ENCODE results near the gene TMEM184B. TPM values are rescaled to one million over a fixed set of nuclear protein-coding genes. Genes with fewer than 3 reads are reported as not detected.
A peak's percentile ranks its signal among the peaks of the same experiment; 100 is the strongest.

TMEM184B gene
- total RNA-seq, 1 experiment from 2014 or later = 89.7 TPM

DNA sequence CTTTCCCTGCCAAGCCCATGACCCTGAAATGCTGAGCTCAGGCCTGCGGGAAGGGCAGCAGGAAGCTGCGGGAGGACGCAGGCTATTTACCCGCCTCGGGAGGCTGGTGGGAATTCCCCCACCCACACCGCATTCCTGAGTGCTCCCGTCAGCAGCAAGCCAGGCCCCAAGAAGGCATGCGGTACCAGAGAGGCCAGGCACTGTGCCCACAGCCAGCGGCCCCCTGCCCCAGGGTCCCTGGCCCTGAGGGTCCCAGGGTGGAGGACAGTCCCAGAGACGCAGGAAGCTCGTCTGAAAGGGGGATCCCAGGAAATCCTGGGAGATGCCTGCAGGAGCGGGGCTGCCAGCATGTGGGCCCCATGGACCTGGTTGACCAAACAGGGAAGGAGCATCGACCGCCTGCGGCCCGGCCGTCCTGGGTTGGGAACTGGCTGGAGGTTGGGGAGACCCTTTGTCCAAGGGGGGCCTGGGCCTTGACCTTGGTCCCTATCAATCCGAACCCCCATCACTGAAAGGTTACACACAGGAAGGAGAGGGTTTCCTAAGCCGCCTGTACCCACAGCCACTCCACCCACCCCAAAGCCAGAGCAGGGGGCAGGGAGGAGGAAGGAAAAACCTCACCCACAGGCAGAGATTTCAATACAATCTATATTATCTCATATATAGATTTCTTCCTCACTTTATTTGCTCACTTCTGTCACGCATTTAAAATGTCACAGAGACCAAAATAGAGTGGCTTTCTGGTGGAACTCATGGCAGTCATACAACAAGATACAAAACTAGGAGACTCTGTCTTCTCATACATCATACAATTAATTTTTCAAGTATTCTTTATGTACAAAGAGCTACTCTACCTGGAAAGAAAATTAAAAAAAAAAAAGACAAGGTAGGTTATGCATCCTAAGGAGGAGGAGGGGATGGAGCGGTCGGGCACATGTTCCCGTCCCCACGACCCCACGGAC is 53.9 kb downstream of the TMEM184B start:
- H3K36me3 Mint-ChIP-seq = peaks cover 5% of the 10 kb centered on the region
- ChIA-PET CTCF (interaction anchor here (0.5 to 2.6 kb wide), 13 partner anchors 12 to 351 kb away, joined by 3 to 9 read pairs (median 4); partner anchors contain the start of genes DMC1 and MAFF), POLR2A (interaction anchor here (0.8 to 1.0 kb wide), 2 partner anchors 17 to 37 kb away, joined by 4 to 5 read pairs; partner anchors contain the start of gene MAFF)
- H3K27ac Mint-ChIP-seq = peak overlapping the region; percentile 84; the same call in 1 of the 2 replicates
- ATAC-seq (peak; percentile 56), DNase-seq (ENCODE audit: low spot score) (peak; percentile 73)
- TF ChIP-seq GABPB1 (CRISPR knock-in tag; IDR thresholded peaks at IDR 0.05) = peak; percentile 65; the same call in 1 of the 2 replicates
- TF ChIP-seq SP1 (CRISPR knock-in tag; conservative IDR thresholded peaks at IDR 0.05) = peak; percentile 65
- no peak for TF ChIP-seq ZNF416 (CRISPR knock-in tag; IDR thresholded peaks at IDR 0.05)
- TF ChIP-seq, protein P1, sequence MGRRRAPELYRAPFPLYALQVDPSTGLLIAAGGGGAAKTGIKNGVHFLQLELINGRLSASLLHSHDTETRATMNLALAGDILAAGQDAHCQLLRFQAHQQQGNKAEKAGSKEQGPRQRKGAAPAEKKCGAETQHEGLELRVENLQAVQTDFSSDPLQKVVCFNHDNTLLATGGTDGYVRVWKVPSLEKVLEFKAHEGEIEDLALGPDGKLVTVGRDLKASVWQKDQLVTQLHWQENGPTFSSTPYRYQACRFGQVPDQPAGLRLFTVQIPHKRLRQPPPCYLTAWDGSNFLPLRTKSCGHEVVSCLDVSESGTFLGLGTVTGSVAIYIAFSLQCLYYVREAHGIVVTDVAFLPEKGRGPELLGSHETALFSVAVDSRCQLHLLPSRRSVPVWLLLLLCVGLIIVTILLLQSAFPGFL (CRISPR knock-in tag; IDR thresholded peaks at IDR 0.05; ENCODE audit: borderline replicate concordance) = no peak
- TF ChIP-seq FOXP1 (CRISPR knock-in tag; IDR thresholded peaks at IDR 0.05; ENCODE audit: borderline replicate concordance) = peak; percentile 71; the same call in 1 of the 2 replicates
- TF ChIP-seq, protein P2, sequence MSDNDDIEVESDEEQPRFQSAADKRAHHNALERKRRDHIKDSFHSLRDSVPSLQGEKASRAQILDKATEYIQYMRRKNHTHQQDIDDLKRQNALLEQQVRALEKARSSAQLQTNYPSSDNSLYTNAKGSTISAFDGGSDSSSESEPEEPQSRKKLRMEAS (CRISPR knock-in tag; IDR thresholded peaks at IDR 0.05) = 0 out of 2 replicates have a peak, but pooled peaks have one; percentile 22
- TF ChIP-seq MYBL2 (CRISPR knock-in tag; IDR thresholded peaks at IDR 0.05) = peak; percentile 62; the same call in 1 of the 2 replicates
- TF ChIP-seq, protein P3, sequence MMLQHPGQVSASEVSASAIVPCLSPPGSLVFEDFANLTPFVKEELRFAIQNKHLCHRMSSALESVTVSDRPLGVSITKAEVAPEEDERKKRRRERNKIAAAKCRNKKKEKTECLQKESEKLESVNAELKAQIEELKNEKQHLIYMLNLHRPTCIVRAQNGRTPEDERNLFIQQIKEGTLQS (CRISPR knock-in tag; conservative IDR thresholded peaks at IDR 0.05) = 0 out of 2 replicates have a peak, but pooled peaks have one; percentile 18
- TF ChIP-seq FOXK1 (CRISPR knock-in tag; IDR thresholded peaks at IDR 0.05) = 0 out of 2 replicates have a peak, but pooled peaks have one; percentile 10
- TF ChIP-seq, protein P4, sequence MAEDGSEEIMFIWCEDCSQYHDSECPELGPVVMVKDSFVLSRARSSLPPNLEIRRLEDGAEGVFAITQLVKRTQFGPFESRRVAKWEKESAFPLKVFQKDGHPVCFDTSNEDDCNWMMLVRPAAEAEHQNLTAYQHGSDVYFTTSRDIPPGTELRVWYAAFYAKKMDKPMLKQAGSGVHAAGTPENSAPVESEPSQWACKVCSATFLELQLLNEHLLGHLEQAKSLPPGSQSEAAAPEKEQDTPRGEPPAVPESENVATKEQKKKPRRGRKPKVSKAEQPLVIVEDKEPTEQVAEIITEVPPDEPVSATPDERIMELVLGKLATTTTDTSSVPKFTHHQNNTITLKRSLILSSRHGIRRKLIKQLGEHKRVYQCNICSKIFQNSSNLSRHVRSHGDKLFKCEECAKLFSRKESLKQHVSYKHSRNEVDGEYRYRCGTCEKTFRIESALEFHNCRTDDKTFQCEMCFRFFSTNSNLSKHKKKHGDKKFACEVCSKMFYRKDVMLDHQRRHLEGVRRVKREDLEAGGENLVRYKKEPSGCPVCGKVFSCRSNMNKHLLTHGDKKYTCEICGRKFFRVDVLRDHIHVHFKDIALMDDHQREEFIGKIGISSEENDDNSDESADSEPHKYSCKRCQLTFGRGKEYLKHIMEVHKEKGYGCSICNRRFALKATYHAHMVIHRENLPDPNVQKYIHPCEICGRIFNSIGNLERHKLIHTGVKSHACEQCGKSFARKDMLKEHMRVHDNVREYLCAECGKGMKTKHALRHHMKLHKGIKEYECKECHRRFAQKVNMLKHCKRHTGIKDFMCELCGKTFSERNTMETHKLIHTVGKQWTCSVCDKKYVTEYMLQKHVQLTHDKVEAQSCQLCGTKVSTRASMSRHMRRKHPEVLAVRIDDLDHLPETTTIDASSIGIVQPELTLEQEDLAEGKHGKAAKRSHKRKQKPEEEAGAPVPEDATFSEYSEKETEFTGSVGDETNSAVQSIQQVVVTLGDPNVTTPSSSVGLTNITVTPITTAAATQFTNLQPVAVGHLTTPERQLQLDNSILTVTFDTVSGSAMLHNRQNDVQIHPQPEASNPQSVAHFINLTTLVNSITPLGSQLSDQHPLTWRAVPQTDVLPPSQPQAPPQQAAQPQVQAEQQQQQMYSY (CRISPR knock-in tag; IDR thresholded peaks at IDR 0.05) = peak; percentile 56; the same call in 1 of the 2 replicates
- peak; percentile 67; the same call in 1 of the 2 replicates for TF ChIP-seq TEAD4 (CRISPR knock-in tag; IDR thresholded peaks at IDR 0.05)
- TF ChIP-seq TEAD1 (CRISPR knock-in tag; IDR thresholded peaks at IDR 0.05) = peak; percentile 67; the same call in 1 of the 2 replicates
- TF ChIP-seq SMAD3 (CRISPR knock-in tag; IDR thresholded peaks at IDR 0.05; ENCODE audit: borderline replicate concordance) = no peak
- TF ChIP-seq, protein P5, sequence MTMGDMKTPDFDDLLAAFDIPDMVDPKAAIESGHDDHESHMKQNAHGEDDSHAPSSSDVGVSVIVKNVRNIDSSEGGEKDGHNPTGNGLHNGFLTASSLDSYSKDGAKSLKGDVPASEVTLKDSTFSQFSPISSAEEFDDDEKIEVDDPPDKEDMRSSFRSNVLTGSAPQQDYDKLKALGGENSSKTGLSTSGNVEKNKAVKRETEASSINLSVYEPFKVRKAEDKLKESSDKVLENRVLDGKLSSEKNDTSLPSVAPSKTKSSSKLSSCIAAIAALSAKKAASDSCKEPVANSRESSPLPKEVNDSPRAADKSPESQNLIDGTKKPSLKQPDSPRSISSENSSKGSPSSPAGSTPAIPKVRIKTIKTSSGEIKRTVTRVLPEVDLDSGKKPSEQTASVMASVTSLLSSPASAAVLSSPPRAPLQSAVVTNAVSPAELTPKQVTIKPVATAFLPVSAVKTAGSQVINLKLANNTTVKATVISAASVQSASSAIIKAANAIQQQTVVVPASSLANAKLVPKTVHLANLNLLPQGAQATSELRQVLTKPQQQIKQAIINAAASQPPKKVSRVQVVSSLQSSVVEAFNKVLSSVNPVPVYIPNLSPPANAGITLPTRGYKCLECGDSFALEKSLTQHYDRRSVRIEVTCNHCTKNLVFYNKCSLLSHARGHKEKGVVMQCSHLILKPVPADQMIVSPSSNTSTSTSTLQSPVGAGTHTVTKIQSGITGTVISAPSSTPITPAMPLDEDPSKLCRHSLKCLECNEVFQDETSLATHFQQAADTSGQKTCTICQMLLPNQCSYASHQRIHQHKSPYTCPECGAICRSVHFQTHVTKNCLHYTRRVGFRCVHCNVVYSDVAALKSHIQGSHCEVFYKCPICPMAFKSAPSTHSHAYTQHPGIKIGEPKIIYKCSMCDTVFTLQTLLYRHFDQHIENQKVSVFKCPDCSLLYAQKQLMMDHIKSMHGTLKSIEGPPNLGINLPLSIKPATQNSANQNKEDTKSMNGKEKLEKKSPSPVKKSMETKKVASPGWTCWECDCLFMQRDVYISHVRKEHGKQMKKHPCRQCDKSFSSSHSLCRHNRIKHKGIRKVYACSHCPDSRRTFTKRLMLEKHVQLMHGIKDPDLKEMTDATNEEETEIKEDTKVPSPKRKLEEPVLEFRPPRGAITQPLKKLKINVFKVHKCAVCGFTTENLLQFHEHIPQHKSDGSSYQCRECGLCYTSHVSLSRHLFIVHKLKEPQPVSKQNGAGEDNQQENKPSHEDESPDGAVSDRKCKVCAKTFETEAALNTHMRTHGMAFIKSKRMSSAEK (CRISPR knock-in tag; IDR thresholded peaks at IDR 0.05; ENCODE audit: borderline replicate concordance) = 0 out of 2 replicates have a peak, but pooled peaks have one; percentile 72
- peak; percentile 83 for TF ChIP-seq ZNF263 (CRISPR knock-in tag; IDR thresholded peaks at IDR 0.05; ENCODE audit: low read depth)
- no peak for TF ChIP-seq NFATC4 (CRISPR knock-in tag; IDR thresholded peaks at IDR 0.05)
- no peak for TF ChIP-seq RORB (CRISPR knock-in tag; IDR thresholded peaks at IDR 0.05)
- TF ChIP-seq ZNF138 (CRISPR knock-in tag; conservative IDR thresholded peaks at IDR 0.05) = no peak
- TF ChIP-seq JUN (CRISPR knock-in tag; IDR thresholded peaks at IDR 0.05) = peak; percentile 67; the same call in 1 of the 2 replicates
- no peak for TF ChIP-seq NFYB (CRISPR knock-in tag; conservative IDR thresholded peaks at IDR 0.05; ENCODE audit: low read depth)
- no peak overlapping the region for H3K4me3 Mint-ChIP-seq
- H3K4me1 Mint-ChIP-seq = peaks cover 24% of the 10 kb centered on the region
- H3K9me3 Mint-ChIP-seq = no peaks in the 10 kb centered on the region
- peaks cover 5% of the 10 kb centered on the region for H3K27me3 Mint-ChIP-seq (ENCODE audit: low read depth)

All from WTC11 (cell line).